ENCODE results near the gene RGPD6.
"Not testable (repeated sequence)": the region's sequence is repeated elsewhere in the genome, so short reads cannot be mapped to it uniquely, and the experiment has no call there.

The RGPD6 gene

GRCh38 chr2:110603917-110604591 is 27.0 kb upstream of the RGPD6 start:
- H3K79me2 ChIP-seq (ENCODE audit: insufficient read depth, low read length); H3K4me2 ChIP-seq (ENCODE audit: low read length); H3K27me3 ChIP-seq (ENCODE audit: insufficient read depth, low read length); H3K4me1 ChIP-seq (ENCODE audit: insufficient read depth, low read length, severe bottlenecking); H3K36me3 ChIP-seq (ENCODE audit: insufficient read depth, low read length); H4K20me1 ChIP-seq (ENCODE audit: insufficient read depth, low read length); H3F3A ChIP-seq (ENCODE audit: insufficient read depth, low read length); H3K9ac ChIP-seq (ENCODE audit: low read length); H3K27ac ChIP-seq (ENCODE audit: low read depth, low read length, poor library complexity, severe bottlenecking); H3K4me3 ChIP-seq (ENCODE audit: low read depth, low read length, poor library complexity, severe bottlenecking); H2AFZ ChIP-seq (ENCODE audit: low read length); H3K9me3 ChIP-seq (ENCODE audit: low read length); H3K9me2 ChIP-seq (ENCODE audit: low read depth, low read length): not testable (repeated sequence)

GRCh38 chr2:110602139-110602538 is 25.1 kb upstream of the RGPD6 start:
- not testable (repeated sequence) for H3K27me3 ChIP-seq (ENCODE audit: insufficient read depth, low read length); H3K4me1 ChIP-seq (ENCODE audit: insufficient read depth, low read length, severe bottlenecking); H3K27ac ChIP-seq (ENCODE audit: low read depth, low read length, poor library complexity, severe bottlenecking); H4K20me1 ChIP-seq (ENCODE audit: insufficient read depth, low read length); H3K9me2 ChIP-seq (ENCODE audit: low read depth, low read length); H3K4me2 ChIP-seq (ENCODE audit: low read length); H3K4me3 ChIP-seq (ENCODE audit: low read depth, low read length, poor library complexity, severe bottlenecking); H3K36me3 ChIP-seq (ENCODE audit: insufficient read depth, low read length); H3K9me3 ChIP-seq (ENCODE audit: low read length); H3K9ac ChIP-seq (ENCODE audit: low read length); H3F3A ChIP-seq (ENCODE audit: insufficient read depth, low read length); H3K79me2 ChIP-seq (ENCODE audit: insufficient read depth, low read length); H2AFZ ChIP-seq (ENCODE audit: low read length)

- not testable (repeated sequence) for H3K9ac ChIP-seq (ENCODE audit: low read length); H3K9me3 ChIP-seq (ENCODE audit: low read length); H3K4me3 ChIP-seq (ENCODE audit: low read depth, low read length, poor library complexity, severe bottlenecking); H3F3A ChIP-seq (ENCODE audit: insufficient read depth, low read length); H3K27me3 ChIP-seq (ENCODE audit: insufficient read depth, low read length); H3K4me2 ChIP-seq (ENCODE audit: low read length); H3K79me2 ChIP-seq (ENCODE audit: insufficient read depth, low read length); H3K4me1 ChIP-seq (ENCODE audit: insufficient read depth, low read length, severe bottlenecking); H3K9me2 ChIP-seq (ENCODE audit: low read depth, low read length); H4K20me1 ChIP-seq (ENCODE audit: insufficient read depth, low read length); H3K27ac ChIP-seq (ENCODE audit: low read depth, low read length, poor library complexity, severe bottlenecking); H2AFZ ChIP-seq (ENCODE audit: low read length); H3K36me3 ChIP-seq (ENCODE audit: insufficient read depth, low read length)
Measured at GRCh38 chr2:110591973-110592372, 15.0 kb upstream of the RGPD6 start.

- not testable (repeated sequence) for H3K9me3 ChIP-seq (ENCODE audit: low read length)
Measured at GRCh38 chr2:110589677-110590330, 12.8 kb upstream of the RGPD6 start.

GRCh38 chr2:110588520-110588919 is 11.5 kb upstream of the RGPD6 start:
- not testable (repeated sequence) for H3K27me3 ChIP-seq (ENCODE audit: insufficient read depth, low read length); H3K9ac ChIP-seq (ENCODE audit: low read length); H4K20me1 ChIP-seq (ENCODE audit: insufficient read depth, low read length); H2AFZ ChIP-seq (ENCODE audit: low read length); H3K36me3 ChIP-seq (ENCODE audit: insufficient read depth, low read length); H3K4me2 ChIP-seq (ENCODE audit: low read length); H3K9me2 ChIP-seq (ENCODE audit: low read depth, low read length); H3K79me2 ChIP-seq (ENCODE audit: insufficient read depth, low read length); H3K27ac ChIP-seq (ENCODE audit: low read depth, low read length, poor library complexity, severe bottlenecking); H3K4me3 ChIP-seq (ENCODE audit: low read depth, low read length, poor library complexity, severe bottlenecking); H3F3A ChIP-seq (ENCODE audit: insufficient read depth, low read length); H3K9me3 ChIP-seq (ENCODE audit: low read length); H3K4me1 ChIP-seq (ENCODE audit: insufficient read depth, low read length, severe bottlenecking)

More at GRCh38 chr2:110589677-110590330, 12.8 kb upstream of the RGPD6 start:
- H3K4me1 ChIP-seq (ENCODE audit: insufficient read depth, low read length, severe bottlenecking); H2AFZ ChIP-seq (ENCODE audit: low read length); H3K9ac ChIP-seq (ENCODE audit: low read length); H3K36me3 ChIP-seq (ENCODE audit: insufficient read depth, low read length); H3K27ac ChIP-seq (ENCODE audit: low read depth, low read length, poor library complexity, severe bottlenecking); H3K4me2 ChIP-seq (ENCODE audit: low read length); H3K79me2 ChIP-seq (ENCODE audit: insufficient read depth, low read length); H4K20me1 ChIP-seq (ENCODE audit: insufficient read depth, low read length); H3K27me3 ChIP-seq (ENCODE audit: insufficient read depth, low read length); H3K9me2 ChIP-seq (ENCODE audit: low read depth, low read length); H3K4me3 ChIP-seq (ENCODE audit: low read depth, low read length, poor library complexity, severe bottlenecking); H3F3A ChIP-seq (ENCODE audit: insufficient read depth, low read length): not testable (repeated sequence)

GRCh38 chr2:110579216-110579965 is 2.4 kb upstream of the RGPD6 start:
- not testable (repeated sequence) for H3K36me3 ChIP-seq (ENCODE audit: insufficient read depth, low read length); H3K9me2 ChIP-seq (ENCODE audit: low read depth, low read length); H3F3A ChIP-seq (ENCODE audit: insufficient read depth, low read length); H3K27ac ChIP-seq (ENCODE audit: low read depth, low read length, poor library complexity, severe bottlenecking); H3K79me2 ChIP-seq (ENCODE audit: insufficient read depth, low read length); H2AFZ ChIP-seq (ENCODE audit: low read length); H3K9me3 ChIP-seq (ENCODE audit: low read length); H3K9ac ChIP-seq (ENCODE audit: low read length); H3K4me1 ChIP-seq (ENCODE audit: insufficient read depth, low read length, severe bottlenecking); H3K27me3 ChIP-seq (ENCODE audit: insufficient read depth, low read length); H3K4me2 ChIP-seq (ENCODE audit: low read length); H4K20me1 ChIP-seq (ENCODE audit: insufficient read depth, low read length); H3K4me3 ChIP-seq (ENCODE audit: low read depth, low read length, poor library complexity, severe bottlenecking)

GRCh38 chr2:110578429-110578828 is 1.4 kb upstream of the RGPD6 start:
- not testable (repeated sequence) for H2AFZ ChIP-seq (ENCODE audit: low read length); H3K4me2 ChIP-seq (ENCODE audit: low read length); H3K9me3 ChIP-seq (ENCODE audit: low read length); H3K9ac ChIP-seq (ENCODE audit: low read length); H4K20me1 ChIP-seq (ENCODE audit: insufficient read depth, low read length); H3K9me2 ChIP-seq (ENCODE audit: low read depth, low read length); H3K4me1 ChIP-seq (ENCODE audit: insufficient read depth, low read length, severe bottlenecking); H3K27me3 ChIP-seq (ENCODE audit: insufficient read depth, low read length); H3K79me2 ChIP-seq (ENCODE audit: insufficient read depth, low read length); H3K27ac ChIP-seq (ENCODE audit: low read depth, low read length, poor library complexity, severe bottlenecking); H3K4me3 ChIP-seq (ENCODE audit: low read depth, low read length, poor library complexity, severe bottlenecking); H3K36me3 ChIP-seq (ENCODE audit: insufficient read depth, low read length); H3F3A ChIP-seq (ENCODE audit: insufficient read depth, low read length)

Data from OCI-LY1 (cell line).